ENCODE results near the gene PRKG1.

GRCh38 chr10:51156926-51157325, 82.6 kb downstream of the PRKG1 start:
- TF ChIP-seq CTCF (IDR thresholded peaks at IDR 0.05; ENCODE audit: insufficient read depth, low read length, poor library complexity, severe bottlenecking) (no peak), EZH2phosphoT487 (conservative IDR thresholded peaks at IDR 0.05; ENCODE audit: low read length) (no peak)
